Measurements from ENCODE around the gene PLCG1.

The PLCG1 gene

DNA sequence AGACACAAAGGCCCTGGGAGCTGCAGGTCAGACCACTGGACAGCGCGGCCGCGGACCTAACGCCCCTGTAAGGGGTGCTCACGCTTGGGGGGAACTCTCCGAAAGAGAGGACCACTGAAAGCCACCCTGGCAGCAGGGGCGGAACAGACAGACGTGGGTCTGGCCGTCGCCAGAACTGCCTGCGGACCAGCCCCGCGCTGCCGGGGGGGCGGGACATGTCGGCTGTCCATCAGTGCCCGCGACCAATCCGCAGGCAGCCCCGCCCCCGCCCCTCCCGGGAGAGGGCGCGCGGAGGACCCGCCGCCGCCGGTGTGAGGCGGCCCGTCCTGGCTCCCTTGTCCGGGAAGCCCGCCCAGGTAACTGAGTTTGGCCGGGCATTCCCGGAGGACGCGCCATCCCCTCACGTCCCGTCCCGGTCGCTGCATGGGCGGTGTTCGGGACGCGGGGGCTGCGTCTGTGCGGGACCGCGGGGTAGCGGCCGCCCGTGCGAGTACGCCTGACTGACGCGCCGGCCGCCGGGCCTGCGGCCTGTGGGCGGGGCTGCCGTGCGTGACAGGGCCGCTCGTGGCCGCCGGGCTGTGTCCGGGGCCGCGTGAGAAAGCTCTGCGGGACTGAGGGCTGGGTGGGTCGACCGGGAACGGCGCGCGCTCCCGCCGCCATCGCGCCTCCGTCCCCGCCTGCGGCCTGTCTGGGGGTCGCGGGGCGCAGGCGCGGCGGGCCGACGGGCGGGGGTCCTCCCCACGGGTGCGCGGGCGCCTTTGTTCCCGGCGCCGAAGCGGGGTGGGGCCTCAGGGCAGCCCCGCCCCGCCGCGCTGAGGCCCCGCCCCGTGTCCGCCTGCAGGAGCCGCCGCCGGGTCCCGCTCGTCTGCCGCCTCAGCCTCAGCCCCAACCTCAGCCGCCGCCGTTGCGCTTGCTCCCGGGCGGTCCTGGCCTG is at the start of gene PLCG1:
Gene PLCG1 (plus strand): TSS at position 864 of the 934 bp plus-strand sequence. CDS start 99 bp downstream, outside the sequence.
- TF ChIP-seq, protein P1, sequence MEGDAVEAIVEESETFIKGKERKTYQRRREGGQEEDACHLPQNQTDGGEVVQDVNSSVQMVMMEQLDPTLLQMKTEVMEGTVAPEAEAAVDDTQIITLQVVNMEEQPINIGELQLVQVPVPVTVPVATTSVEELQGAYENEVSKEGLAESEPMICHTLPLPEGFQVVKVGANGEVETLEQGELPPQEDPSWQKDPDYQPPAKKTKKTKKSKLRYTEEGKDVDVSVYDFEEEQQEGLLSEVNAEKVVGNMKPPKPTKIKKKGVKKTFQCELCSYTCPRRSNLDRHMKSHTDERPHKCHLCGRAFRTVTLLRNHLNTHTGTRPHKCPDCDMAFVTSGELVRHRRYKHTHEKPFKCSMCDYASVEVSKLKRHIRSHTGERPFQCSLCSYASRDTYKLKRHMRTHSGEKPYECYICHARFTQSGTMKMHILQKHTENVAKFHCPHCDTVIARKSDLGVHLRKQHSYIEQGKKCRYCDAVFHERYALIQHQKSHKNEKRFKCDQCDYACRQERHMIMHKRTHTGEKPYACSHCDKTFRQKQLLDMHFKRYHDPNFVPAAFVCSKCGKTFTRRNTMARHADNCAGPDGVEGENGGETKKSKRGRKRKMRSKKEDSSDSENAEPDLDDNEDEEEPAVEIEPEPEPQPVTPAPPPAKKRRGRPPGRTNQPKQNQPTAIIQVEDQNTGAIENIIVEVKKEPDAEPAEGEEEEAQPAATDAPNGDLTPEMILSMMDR (IDR thresholded peaks at IDR 0.05) = no peak

GRCh38 chr20:41087777-41088176 is 49.6 kb upstream of the PLCG1 start:
- TF ChIP-seq, protein P1 (IDR thresholded peaks at IDR 0.05) = no peak

- TF ChIP-seq, protein P1 (IDR thresholded peaks at IDR 0.05) = no peak
These were observed 47.8 kb upstream of the PLCG1 start for GRCh38 chr20:41089555-41089954.

- TF ChIP-seq, protein P1 (IDR thresholded peaks at IDR 0.05) = no peak
These were observed 45.4 kb upstream of the PLCG1 start for GRCh38 chr20:41091927-41092326.

DNA sequence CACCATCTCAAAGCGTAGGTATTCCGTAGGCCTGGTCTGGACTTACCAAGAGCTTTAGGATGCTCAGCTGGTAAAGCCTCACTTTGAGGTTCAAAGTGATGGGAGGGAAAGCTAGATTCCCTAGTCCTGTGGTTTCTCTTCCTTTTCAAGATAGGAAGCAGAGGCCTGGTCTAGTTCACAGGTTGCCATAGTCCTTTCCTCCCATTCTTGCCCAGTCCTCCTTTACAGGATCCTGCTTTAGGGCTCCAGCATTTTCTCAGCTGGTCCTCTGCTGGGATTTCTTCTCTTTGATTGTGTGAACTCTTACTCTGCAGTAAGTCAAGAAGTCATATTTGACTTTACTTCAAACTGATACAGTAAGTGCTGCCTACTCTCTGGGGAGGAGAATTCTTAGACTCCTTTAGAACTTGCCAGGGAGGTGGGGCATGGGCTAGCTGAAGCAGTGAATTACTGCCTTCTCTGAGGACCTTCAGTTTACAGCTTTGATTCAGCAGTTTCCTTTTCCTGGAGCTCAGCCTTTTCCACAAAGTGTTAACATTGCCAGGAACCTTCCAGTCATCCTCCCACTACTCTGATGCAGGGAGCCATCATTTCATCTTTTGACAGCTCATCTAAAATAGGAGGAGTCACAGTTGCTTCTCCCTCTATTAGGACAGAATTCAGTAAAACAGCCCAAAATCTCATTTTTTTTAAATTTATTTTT is 42.8 kb upstream of the PLCG1 start:
- TF ChIP-seq, protein P1 (IDR thresholded peaks at IDR 0.05) = no peak

- TF ChIP-seq, protein P1 (IDR thresholded peaks at IDR 0.05) = peak; percentile 85
These were observed 42.0 kb upstream of the PLCG1 start for GRCh38 chr20:41095110-41095969.

DNA sequence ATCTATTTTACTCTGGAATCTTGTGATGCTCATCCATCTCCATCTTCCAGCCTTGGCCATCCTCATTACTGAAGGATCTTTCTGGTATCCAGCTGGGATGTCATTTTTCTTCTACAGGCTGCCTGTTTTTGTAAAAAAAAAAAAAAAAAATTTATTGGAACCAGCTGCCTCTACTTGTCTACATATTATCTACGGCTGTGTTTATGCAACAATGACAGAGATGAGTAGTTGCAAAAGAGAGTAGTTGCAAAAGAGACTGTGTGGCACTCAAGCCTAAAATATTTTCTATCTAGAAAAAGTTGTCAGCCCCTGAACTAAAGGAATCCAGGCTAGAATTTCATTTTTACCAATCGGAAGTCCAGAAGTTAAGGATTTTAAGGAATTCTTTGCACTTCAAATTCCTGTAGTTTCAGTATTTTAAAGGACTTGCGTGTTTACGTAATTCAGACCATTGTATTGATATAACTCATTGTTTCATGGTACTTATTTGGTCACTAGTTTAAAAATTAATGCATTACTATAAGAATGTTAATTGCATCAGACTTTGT is 38.6 kb upstream of the PLCG1 start:
- TF ChIP-seq, protein P1 (IDR thresholded peaks at IDR 0.05) = no peak
